K562 (cell line): ENCODE measurements around the gene TEAD3. TPM values are rescaled to one million over a fixed set of nuclear protein-coding genes. Genes with fewer than 3 reads are reported as not detected.

Experiments used
- ATAC-seq: fragments of 200-7000 bp; cut with Tn5 transposase; 3 replicates; pipeline ENCODE4 v1.9.1; 2020; ENCODE audit warnings: moderate library complexity
- BruUV-seq: library from RNA; stranded (reverse); fragments of 400-500 nt; replicated peaks from 2 replicates; lab custom pipeline; 2021; lab: Mats Ljungman, UMichigan
- CTCF ChIA-PET: fragments of 300-600 bp; formaldehyde crosslinking; extraction: SDS; loops from one replicate; lab custom pipeline; 2021; ENCODE audit warnings: low intra/inter-chr PET ratio; lab: Yijun Ruan, JAX
- POLR2A ChIA-PET: fragments of 300-600, 350-650 bp; sonication (Branson Sonifier 250); formaldehyde crosslinking; extraction: SDS; loops from one replicate; lab custom pipeline; 2021; ENCODE audit warnings: antibody characterized with exemption, inconsistent platforms; lab: Yijun Ruan, JAX
- DNase-seq, 4 experiments: peaks; one replicate each; pipeline versions ENCODE4 v3.0.0 to v3.0.0-alpha.2; 2011 to 2018; ENCODE audit warnings: low spot score in 3 of 4, mixed read lengths in 3 of 4; ENCODE audit errors: extremely low read depth in 1 of 4
- FAIRE-seq: peaks from 2 replicates; lab custom pipeline; 2011; peaks lifted over from hg19 to GRCh38; lab: Jason Lieb, UNC
- H2AFZ ChIP-seq: 2 replicates; pipeline ENCODE4 v1.6.0; 2011; ENCODE audit warnings: low read depth, low read length, control low read depth, inconsistent platforms
- H3K27ac ChIP-seq: fragments of 200-600 bp; 3 replicates; pipeline ENCODE4 v1.8.0; 2011; ENCODE audit warnings: low read depth, mild to moderate bottlenecking, control low read depth, inconsistent platforms, low read length, moderate library complexity, mixed read lengths; ENCODE audit errors: extremely low read depth
- H3K27me3 ChIP-seq, 2 experiments: fragments of 300-600 bp in 1 of 2; 2 replicates in 1 of 2; 3 replicates in 1 of 2; pipeline versions ENCODE4 v1.6.0 to v1.8.0; 2011; ENCODE audit warnings: inconsistent platforms in 2 of 2, low read length in 2 of 2, mild to moderate bottlenecking in 1 of 2, mixed read lengths in 1 of 2, moderate library complexity in 1 of 2; ENCODE audit not compliant: control insufficient read depth in 2 of 2, insufficient read depth in 2 of 2
- H3K36me3 ChIP-seq: fragments of 300-600 bp; 3 replicates; pipeline ENCODE4 v1.8.0; 2011; ENCODE audit warnings: mild to moderate bottlenecking, low read length, inconsistent platforms; ENCODE audit not compliant: control insufficient read depth, insufficient read depth
- H3K4me1 ChIP-seq, 2 experiments: fragments of 200-600 bp in 1 of 2; replicated peaks in 1 of 2; 2 replicates in 1 of 2; 3 replicates in 1 of 2; pipeline versions ENCODE4 v1.5.1 to v1.8.0; 2011; ENCODE audit warnings: inconsistent platforms in 2 of 2, low read length in 2 of 2, mild to moderate bottlenecking in 1 of 2, mixed read lengths in 1 of 2, moderate library complexity in 1 of 2; ENCODE audit not compliant: control insufficient read depth in 2 of 2, insufficient read depth in 2 of 2
- H3K4me2 ChIP-seq: 2 replicates; pipeline ENCODE4 v1.6.1; 2011; ENCODE audit warnings: low read length, control low read depth, inconsistent platforms, mixed read lengths; ENCODE audit not compliant: insufficient read depth
- H3K4me3 ChIP-seq: fragments of 200-600 bp; sonication (generic), shearing (Covaris generic); 2 replicates; pipeline ENCODE4 v1.5.1; 2016; ENCODE audit warnings: control low read depth, inconsistent platforms
- H3K79me2 ChIP-seq: fragments of 200-600 bp; 3 replicates; pipeline ENCODE4 v1.8.0; 2011; ENCODE audit warnings: low read length, inconsistent platforms; ENCODE audit not compliant: control insufficient read depth, insufficient read depth
- H3K9ac ChIP-seq, 2 experiments: 2 replicates each; pipeline versions ENCODE4 v1.6.0 to v1.6.1; 2011; ENCODE audit warnings: low read depth in 2 of 2, low read length in 2 of 2, control low read depth in 1 of 2, inconsistent platforms in 1 of 2, mild to moderate bottlenecking in 1 of 2, mixed read lengths in 1 of 2; ENCODE audit not compliant: insufficient read depth in 1 of 2
- H3K9me1 ChIP-seq: one replicate; pipeline ENCODE4 v1.6.0; 2011; ENCODE audit warnings: inconsistent platforms, mild to moderate bottlenecking, low read length, moderate library complexity; ENCODE audit not compliant: control insufficient read depth, insufficient read depth
- H3K9me3 ChIP-seq: replicated peaks from 2 replicates; pipeline ENCODE4 v1.5.1; 2011; ENCODE audit warnings: low read depth, low read length, inconsistent platforms; ENCODE audit not compliant: control insufficient read depth, insufficient read depth
- H4K20me1 ChIP-seq: replicated peaks from 2 replicates; pipeline ENCODE4 v1.6.1; 2011; ENCODE audit warnings: low read length, inconsistent platforms, mixed read lengths; ENCODE audit not compliant: control insufficient read depth, insufficient read depth
- CBX1 ChIP-seq: sonication (generic); IDR thresholded peaks from 2 replicates; pipeline ENCODE4 v1.6.1; 2016; ENCODE audit warnings: antibody characterized with exemption, low read depth, mild to moderate bottlenecking
- CBX3 ChIP-seq, 2 experiments: IDR thresholded peaks; 1 replicate in 1 of 2; 2 replicates in 1 of 2; pipeline ENCODE4 v1.6.1; 2012; ENCODE audit warnings: inconsistent platforms in 2 of 2, low read length in 2 of 2, borderline replicate concordance in 1 of 2, control low read depth in 1 of 2
- CBX5 ChIP-seq: IDR thresholded peaks from 2 replicates; pipeline ENCODE4 v1.6.1; 2014; ENCODE audit warnings: low read depth, borderline replicate concordance
- EGR1 ChIP-seq: fragments of 450-650 bp; conservative IDR thresholded peaks from 2 replicates; pipeline ENCODE4 v1.6.1; 2017; ENCODE audit warnings: mild to moderate bottlenecking
- JUN ChIP-seq, 2 experiments: sonication (generic) in 1 of 2; formaldehyde crosslinking in 1 of 2; IDR thresholded peaks; 2 replicates each; pipeline versions ENCODE4 v1.6.1 to v1.8.0; 2012 to 2022; ENCODE audit warnings: borderline replicate concordance in 2 of 2, mild to moderate bottlenecking in 2 of 2, improper control_type of control experiment in 1 of 2, low read depth in 1 of 2, low read length in 1 of 2, missing genetic modification reagents in 1 of 2
- L3MBTL2 ChIP-seq: fragments of 450-650 bp; IDR thresholded peaks from 2 replicates; pipeline ENCODE4 v1.6.1; 2016; ENCODE audit warnings: mild to moderate bottlenecking, moderate library complexity
- MTA3 ChIP-seq: fragments of 450-650 bp; formaldehyde crosslinking; IDR thresholded peaks from 2 replicates; pipeline ENCODE4 v1.6.1; 2017; ENCODE audit warnings: mild to moderate bottlenecking, borderline replicate concordance
- MXI1 ChIP-seq: IDR thresholded peaks from 2 replicates; pipeline ENCODE4 v1.6.1; 2011; ENCODE audit warnings: low read depth, mild to moderate bottlenecking, improper control_type of control experiment, low read length
- NCOR1 ChIP-seq: fragments of 450-650 bp; IDR thresholded peaks from 2 replicates; pipeline ENCODE4 v1.6.1; 2016; ENCODE audit warnings: mild to moderate bottlenecking, moderate library complexity
- NUFIP1 ChIP-seq: fragments of 450-650 bp; IDR thresholded peaks from 2 replicates; pipeline ENCODE4 v1.6.1; 2018; ENCODE audit not compliant: partially characterized antibody
- TRIM28 ChIP-seq: fragments of 450-650 bp; IDR thresholded peaks from 2 replicates; pipeline ENCODE4 v1.6.1; 2017
- ZEB2 ChIP-seq: fragments of 450-650 bp; IDR thresholded peaks from 2 replicates; pipeline ENCODE4 v1.6.1; 2016
- ZKSCAN8 ChIP-seq: fragments of 200-800 bp; sonication (Bioruptor generic); IDR thresholded peaks from 2 replicates; pipeline ENCODE4 v1.6.1; 2016; ENCODE audit warnings: missing genetic modification characterization, missing compliant biosample characterization
- ZNF124 ChIP-seq: sonication (generic); formaldehyde crosslinking; IDR thresholded peaks from 2 replicates; pipeline ENCODE4 v1.8.1; 2022; ENCODE audit warnings: missing genetic modification reagents
- ZNF3 ChIP-seq: fragments of 250-450 bp; sonication (Bioruptor Pico); IDR thresholded peaks from 2 replicates; pipeline ENCODE4 v1.5.0; 2021; ENCODE audit warnings: mild to moderate bottlenecking, moderate library complexity
- ZNF561 ChIP-seq: fragments of 450-650 bp; formaldehyde crosslinking; conservative IDR thresholded peaks from 2 replicates; pipeline ENCODE4 v1.4.0; 2020; ENCODE audit warnings: mild to moderate bottlenecking, moderate library complexity
- WGBS: fragments of 100-300 bp; shearing (Covaris generic); methylation state at CpG from one replicate; pipeline ENCODE4 v1.1.6; 2016; ENCODE audit warnings: low coverage, mixed read lengths; ENCODE audit not compliant: insufficient coverage; ENCODE audit errors: missing lambda C conversion rate; 5-methylcytosine and 5-hydroxymethylcytosine counted together
- in situ Hi-C: fragments of 300-500 bp; cut with MboI; formaldehyde crosslinking; loops from 4 replicates; pipeline ENCODE4 v1.15.0; 2018; ENCODE audit warnings: inconsistent platforms, mixed read lengths
- intact Hi-C: fragments of 100-400 bp; cut with micrococcal nuclease; formaldehyde crosslinking; loops from 2 replicates; pipeline ENCODE4 v1.14.2; 2022
- polyA plus RNA-seq, 8 experiments: library from polyadenylated mRNA; depleted of rRNA in 4 of 8; stranded (reverse) in 5 of 8; unstranded in 3 of 8; fragments of >200 nt; fragmentation: Nextera tagmentation in 2 of 8; fragmentation: Illumina TruSeq in 1 of 8; extraction: Ambion mirVana in 2 of 8; extraction: Trizol in 1 of 8; gene quantifications; 2 replicates each; pipeline versions ENCODE4 v1.2.1 to v1.2.3, GENCODE V29; 2011 to 2014; ENCODE audit warnings: inconsistent platforms in 1 of 8, missing spikeins in 1 of 8
- total RNA-seq, 7 experiments: library from RNA; depleted of rRNA in 6 of 7; stranded (reverse); fragments of >200 nt in 6 of 7; fragmentation: Illumina TruSeq in 2 of 7; extraction: Trizol in 2 of 7; gene quantifications; 2 replicates each; pipeline versions ENCODE4 v1.2.1 to v1.2.3, GENCODE V29; 2011 to 2021; ENCODE audit warnings: low replicate concordance in 1 of 7
- TF ChIP-seq, protein P1 (sequence below), 2 experiments: fragments of 450-650 bp; IDR thresholded peaks; 2 replicates each; pipeline ENCODE4 v1.6.1; 2018; ENCODE audit warnings: mild to moderate bottlenecking in 2 of 2, low read depth in 1 of 2; ENCODE audit not compliant: partially characterized antibody in 2 of 2
- TF ChIP-seq, protein P2 (sequence below), 2 experiments: fragments of 450-650 bp in 1 of 2; sonication (generic) in 1 of 2; formaldehyde crosslinking in 1 of 2; IDR thresholded peaks in 1 of 2; conservative IDR thresholded peaks in 1 of 2; 2 replicates each; pipeline versions ENCODE4 v1.6.1 to v1.8.1; 2016 to 2023; ENCODE audit warnings: mild to moderate bottlenecking in 2 of 2, moderate library complexity in 2 of 2, inconsistent platforms in 1 of 2, missing genetic modification reagents in 1 of 2

Gene TEAD3
- total and polyA plus RNA-seq, 9 of the 15 experiments (the other 6 are each of a cell fraction or from before 2014, with no cell fraction given) = 0.63 to 13.2 (median 3.3) TPM

GRCh38 chr6:35432291-35432690 lies 64.6 kb downstream of the TEAD3 start (continued):
- TF ChIP-seq ZKSCAN8 (CRISPR knock-in tag) (no peak), EGR1 (no peak), NCOR1 (no peak), NUFIP1 (no peak), ZNF124 (CRISPR knock-in tag) (no peak)

GRCh38 chr6:35429463-35429862 lies 67.4 kb downstream of the TEAD3 start:
- Histone ChIP-seq H3K4me3 (no peak overlapping the region), H3K9me1 (no peaks in the 10 kb centered on the region), H3K27me3 (peaks cover 0 to 3% of the 10 kb centered on the region in 2 experiments; a peak in 1 of 5 replicates), H3K27ac (no peak overlapping the region), H4K20me1 (no peaks in the 10 kb centered on the region), H3K79me2 (no peaks in the 10 kb centered on the region), H3K36me3 (peaks cover 3% of the 10 kb centered on the region; the same call in 1 of the 3 replicates), H3K4me2 (no peak overlapping the region), H2AFZ (no peak overlapping the region), H3K9ac (no peak overlapping the region), H3K9me3 (peaks cover 16% of the 10 kb centered on the region; the same call in 1 of the 2 replicates), H3K4me1 (peaks cover 0 to 11% of the 10 kb centered on the region in 2 experiments; a peak in 2 of 5 replicates)
- in situ Hi-C loops (no loop called here), intact Hi-C loops (no loop called here)
- CTCF ChIA-PET = no interaction called here
- ATAC-seq = no peak
- no TSS peak for BruUV-seq
- WGBS = 10% methylated on average over 2 of the region's 2 CpGs
- POLR2A ChIA-PET = interaction anchor here (1.0 kb wide), 1 partner anchor 14 kb away, joined by 3 read pairs; no protein-coding TSS in a partner anchor
- DNase-seq = no peak
- no peak for FAIRE-seq
- TF ChIP-seq JUN (IDR thresholded peaks at IDR 0.05; ENCODE audit: borderline replicate concordance, low read depth, low read length) (0 out of 2 replicates have a peak, but pooled peaks have one; percentile 14), JUN (CRISPR knock-in tag; IDR thresholded peaks at IDR 0.05; ENCODE audit: borderline replicate concordance) (no peak), L3MBTL2 (no peak), ZEB2 (peak; percentile 53; the same call in 1 of the 2 replicates), MXI1 (no peak), ZNF3 (CRISPR knock-in tag) (no peak), CBX3 (IDR thresholded peaks at IDR 0.05; ENCODE audit: borderline replicate concordance in 1 of 2, low read length in 2 of 2) (peak in 1 of 2 experiments; percentile 98; a peak in 2 of 3 replicates), TRIM28 (peak; percentile 99), CBX1 (peak; percentile 88), MTA3 (0 out of 2 replicates have a peak, but pooled peaks have one; percentile 26), CBX5 (peak; percentile 96), ZNF561 (peak; percentile 94)
- TF ChIP-seq, protein P1, sequence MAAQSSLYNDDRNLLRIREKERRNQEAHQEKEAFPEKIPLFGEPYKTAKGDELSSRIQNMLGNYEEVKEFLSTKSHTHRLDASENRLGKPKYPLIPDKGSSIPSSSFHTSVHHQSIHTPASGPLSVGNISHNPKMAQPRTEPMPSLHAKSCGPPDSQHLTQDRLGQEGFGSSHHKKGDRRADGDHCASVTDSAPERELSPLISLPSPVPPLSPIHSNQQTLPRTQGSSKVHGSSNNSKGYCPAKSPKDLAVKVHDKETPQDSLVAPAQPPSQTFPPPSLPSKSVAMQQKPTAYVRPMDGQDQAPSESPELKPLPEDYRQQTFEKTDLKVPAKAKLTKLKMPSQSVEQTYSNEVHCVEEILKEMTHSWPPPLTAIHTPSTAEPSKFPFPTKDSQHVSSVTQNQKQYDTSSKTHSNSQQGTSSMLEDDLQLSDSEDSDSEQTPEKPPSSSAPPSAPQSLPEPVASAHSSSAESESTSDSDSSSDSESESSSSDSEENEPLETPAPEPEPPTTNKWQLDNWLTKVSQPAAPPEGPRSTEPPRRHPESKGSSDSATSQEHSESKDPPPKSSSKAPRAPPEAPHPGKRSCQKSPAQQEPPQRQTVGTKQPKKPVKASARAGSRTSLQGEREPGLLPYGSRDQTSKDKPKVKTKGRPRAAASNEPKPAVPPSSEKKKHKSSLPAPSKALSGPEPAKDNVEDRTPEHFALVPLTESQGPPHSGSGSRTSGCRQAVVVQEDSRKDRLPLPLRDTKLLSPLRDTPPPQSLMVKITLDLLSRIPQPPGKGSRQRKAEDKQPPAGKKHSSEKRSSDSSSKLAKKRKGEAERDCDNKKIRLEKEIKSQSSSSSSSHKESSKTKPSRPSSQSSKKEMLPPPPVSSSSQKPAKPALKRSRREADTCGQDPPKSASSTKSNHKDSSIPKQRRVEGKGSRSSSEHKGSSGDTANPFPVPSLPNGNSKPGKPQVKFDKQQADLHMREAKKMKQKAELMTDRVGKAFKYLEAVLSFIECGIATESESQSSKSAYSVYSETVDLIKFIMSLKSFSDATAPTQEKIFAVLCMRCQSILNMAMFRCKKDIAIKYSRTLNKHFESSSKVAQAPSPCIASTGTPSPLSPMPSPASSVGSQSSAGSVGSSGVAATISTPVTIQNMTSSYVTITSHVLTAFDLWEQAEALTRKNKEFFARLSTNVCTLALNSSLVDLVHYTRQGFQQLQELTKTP (IDR thresholded peaks at IDR 0.05; ENCODE audit: low read depth in 1 of 2, partially characterized antibody in 2 of 2) = peak in 1 of 2 experiments; percentile 40
- TF ChIP-seq, protein P2, sequence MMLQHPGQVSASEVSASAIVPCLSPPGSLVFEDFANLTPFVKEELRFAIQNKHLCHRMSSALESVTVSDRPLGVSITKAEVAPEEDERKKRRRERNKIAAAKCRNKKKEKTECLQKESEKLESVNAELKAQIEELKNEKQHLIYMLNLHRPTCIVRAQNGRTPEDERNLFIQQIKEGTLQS (IDR thresholded peaks at IDR 0.05) = no peak
- TF ChIP-seq, protein P2 (CRISPR knock-in tag; conservative IDR thresholded peaks at IDR 0.05) = no peak
